Mucosa of stomach (tissue), 1 donor: Measurements from ENCODE around the gene RSPH1.

ENCODE experiments used
- H3K27me3 ChIP-seq: one replicate; pipeline ENCODE4 v1.7.0; 2013; ENCODE audit warnings: mild to moderate bottlenecking, low read length; ENCODE audit not compliant: control insufficient read depth, insufficient read depth
- H3K36me3 ChIP-seq: one replicate; pipeline ENCODE4 v1.7.0; 2013; ENCODE audit warnings: low read length; ENCODE audit not compliant: control insufficient read depth, insufficient read depth
- H3K4me1 ChIP-seq: one replicate; pipeline ENCODE4 v1.7.0; 2013; ENCODE audit warnings: mild to moderate bottlenecking, low read length; ENCODE audit not compliant: control insufficient read depth, insufficient read depth
- H3K4me3 ChIP-seq: one replicate; pipeline ENCODE4 v1.7.0; 2013; ENCODE audit warnings: low read length
- H3K9ac ChIP-seq: one replicate; pipeline ENCODE4 v1.7.0; 2013; ENCODE audit warnings: mild to moderate bottlenecking, low read length, moderate library complexity
- H3K9me3 ChIP-seq: one replicate; pipeline ENCODE4 v1.7.0; 2013; ENCODE audit warnings: mild to moderate bottlenecking, low read length, moderate library complexity; ENCODE audit not compliant: control insufficient read depth
- donor health status: Pancreatic carcinoma.

Gene RSPH1

GRCh38 chr21:42443876-42444744 is 51.9 kb downstream of the RSPH1 start:
- Histone ChIP-seq H3K9me3 (no peaks in the 10 kb centered on the region), H3K9ac (no peak overlapping the region), H3K27me3 (no peaks in the 10 kb centered on the region), H3K36me3 (no peaks in the 10 kb centered on the region), H3K4me3 (no peak overlapping the region), H3K4me1 (no peaks in the 10 kb centered on the region)

DNA sequence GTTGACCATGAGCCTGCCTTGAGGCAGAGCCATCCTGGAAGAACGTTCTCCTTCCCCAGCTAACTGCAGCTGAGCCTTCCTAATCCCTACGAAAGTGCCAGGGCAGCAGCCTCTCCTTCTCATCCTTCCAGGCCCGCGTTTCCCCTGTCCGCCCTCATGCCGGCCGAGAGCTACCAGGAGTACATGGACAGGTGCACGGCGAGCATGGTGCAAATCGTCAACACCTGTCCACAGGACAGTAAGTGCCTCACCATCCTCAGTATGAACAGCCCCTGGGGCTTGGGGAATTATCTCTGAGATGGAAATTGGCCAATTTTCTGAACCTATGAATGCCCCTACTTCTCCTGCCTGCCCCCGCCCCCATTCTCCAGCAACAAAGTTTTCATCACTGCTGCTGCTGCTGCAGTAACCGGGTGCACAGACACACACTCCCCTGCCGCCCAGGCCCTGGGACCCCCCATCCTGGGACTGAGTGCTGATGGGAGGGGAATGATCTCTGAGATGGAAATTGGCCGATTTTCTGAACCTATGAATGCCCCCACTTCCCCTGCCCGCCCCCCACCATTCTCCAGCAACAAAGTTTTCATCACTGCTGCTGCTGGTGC is 52.7 kb downstream of the RSPH1 start:
- Histone ChIP-seq H3K9me3 (no peaks in the 10 kb centered on the region), H3K9ac (no peak overlapping the region), H3K27me3 (no peaks in the 10 kb centered on the region), H3K4me1 (no peaks in the 10 kb centered on the region), H3K4me3 (no peak overlapping the region), H3K36me3 (no peaks in the 10 kb centered on the region)

DNA sequence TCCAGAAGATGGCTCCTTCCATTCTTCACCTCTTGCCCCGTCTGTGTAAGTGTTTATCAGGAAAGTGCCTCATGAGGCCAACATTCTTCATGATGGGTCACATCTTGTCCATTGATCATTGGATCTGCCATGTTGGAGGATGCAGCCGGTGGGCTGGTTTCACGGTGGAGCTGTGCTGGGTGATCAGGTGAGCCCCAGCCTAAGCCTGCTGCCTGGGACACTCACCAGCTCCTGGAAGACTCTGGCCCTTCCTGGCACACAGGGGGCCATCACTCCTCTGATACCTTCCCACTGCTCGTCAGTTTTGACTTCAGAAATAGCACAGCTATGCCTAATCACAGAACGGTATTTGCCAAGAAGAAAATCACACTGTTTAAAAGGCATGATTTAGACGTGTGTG is 54.1 kb downstream of the RSPH1 start:
- H3K9me3 ChIP-seq: no peaks in the 10 kb centered on the region
- H3K4me3 ChIP-seq: no peak overlapping the region
- no peak overlapping the region for H3K9ac ChIP-seq
- H3K36me3 ChIP-seq: no peaks in the 10 kb centered on the region
- H3K4me1 ChIP-seq: no peaks in the 10 kb centered on the region
- no peaks in the 10 kb centered on the region for H3K27me3 ChIP-seq

DNA sequence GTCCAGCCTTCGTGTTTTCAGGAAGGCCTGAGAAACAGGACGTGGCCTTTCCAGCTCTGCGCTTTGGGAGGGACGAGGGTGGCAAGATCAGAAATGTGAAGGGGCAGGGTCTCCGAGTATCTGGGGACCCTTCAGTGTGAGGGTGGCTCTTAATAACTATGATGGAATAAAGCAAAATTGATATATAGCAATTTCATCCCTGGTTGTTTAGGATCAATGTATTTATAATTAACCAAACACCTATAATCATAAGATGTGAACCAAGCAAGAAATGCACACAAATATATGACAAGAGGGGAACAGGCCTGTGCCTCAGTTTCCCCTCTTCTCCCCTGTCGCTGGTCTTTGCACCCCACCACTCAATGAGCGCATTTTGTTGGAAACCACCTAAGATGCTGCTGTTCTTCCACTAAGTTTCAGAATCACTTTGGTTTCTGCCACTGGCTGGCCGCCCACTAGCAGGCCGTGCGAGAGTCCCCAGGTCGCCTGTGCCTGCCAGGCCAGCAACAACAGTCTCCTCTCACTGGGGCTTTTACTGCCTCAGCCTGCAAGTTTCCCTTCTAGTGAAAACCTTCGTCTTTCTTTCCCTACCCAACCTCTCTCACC is 55.7 kb downstream of the RSPH1 start:
- Histone ChIP-seq H3K4me1 (peaks cover under 1% of the 10 kb centered on the region), H3K36me3 (no peaks in the 10 kb centered on the region), H3K4me3 (no peak overlapping the region), H3K27me3 (no peaks in the 10 kb centered on the region), H3K9me3 (no peaks in the 10 kb centered on the region), H3K9ac (no peak overlapping the region)

GRCh38 chr21:42439284-42440186 is 56.5 kb downstream of the RSPH1 start:
- no peaks in the 10 kb centered on the region for H3K9me3 ChIP-seq
- H3K4me3 ChIP-seq: no peak overlapping the region
- no peak overlapping the region for H3K9ac ChIP-seq
- H3K27me3 ChIP-seq: no peaks in the 10 kb centered on the region
- no peaks in the 10 kb centered on the region for H3K36me3 ChIP-seq
- peaks cover 8% of the 10 kb centered on the region for H3K4me1 ChIP-seq

GRCh38 chr21:42438316-42439205 is 57.5 kb downstream of the RSPH1 start:
- no peaks in the 10 kb centered on the region for H3K9me3 ChIP-seq
- peaks cover 18% of the 10 kb centered on the region for H3K4me1 ChIP-seq
- no peak overlapping the region for H3K4me3 ChIP-seq
- no peak overlapping the region for H3K9ac ChIP-seq
- no peaks in the 10 kb centered on the region for H3K27me3 ChIP-seq
- H3K36me3 ChIP-seq: no peaks in the 10 kb centered on the region

- no peaks in the 10 kb centered on the region for H3K27me3 ChIP-seq
- H3K4me3 ChIP-seq: no peak overlapping the region
- H3K4me1 ChIP-seq: peaks cover 23% of the 10 kb centered on the region
- no peaks in the 10 kb centered on the region for H3K9me3 ChIP-seq
- no peak overlapping the region for H3K9ac ChIP-seq
- H3K36me3 ChIP-seq: no peaks in the 10 kb centered on the region
Observed at GRCh38 chr21:42437786-42438185, 58.2 kb downstream of the RSPH1 start.

- Histone ChIP-seq H3K27me3 (no peaks in the 10 kb centered on the region), H3K9me3 (no peaks in the 10 kb centered on the region), H3K9ac (no peak overlapping the region), H3K36me3 (no peaks in the 10 kb centered on the region), H3K4me3 (no peak overlapping the region), H3K4me1 (peaks cover 23% of the 10 kb centered on the region)
Observed at GRCh38 chr21:42436914-42437313, 59.1 kb downstream of the RSPH1 start.

DNA sequence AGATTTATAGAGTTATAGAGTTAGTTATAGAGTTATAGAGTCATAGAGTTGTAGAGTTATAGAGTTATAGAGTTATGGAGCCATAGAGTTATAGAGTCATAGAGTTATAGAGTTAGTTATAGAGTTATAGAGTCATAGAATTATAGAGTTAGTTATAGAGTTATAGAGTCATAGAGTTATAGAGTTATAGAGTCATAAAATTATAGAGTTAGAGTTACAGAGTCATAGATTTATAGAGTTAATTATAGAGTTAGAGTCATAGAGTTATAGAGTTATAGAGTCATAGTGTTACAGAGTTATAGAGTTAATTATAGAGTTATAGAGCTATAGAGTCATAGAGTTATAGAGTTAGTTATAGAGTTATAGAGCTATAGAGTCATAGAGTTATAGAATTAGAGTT is 60.2 kb downstream of the RSPH1 start:
- H3K4me3 ChIP-seq: no peak overlapping the region
- H3K36me3 ChIP-seq: no peaks in the 10 kb centered on the region
- no peaks in the 10 kb centered on the region for H3K9me3 ChIP-seq
- peaks cover 23% of the 10 kb centered on the region for H3K4me1 ChIP-seq
- no peaks in the 10 kb centered on the region for H3K27me3 ChIP-seq
- no peak overlapping the region for H3K9ac ChIP-seq

DNA sequence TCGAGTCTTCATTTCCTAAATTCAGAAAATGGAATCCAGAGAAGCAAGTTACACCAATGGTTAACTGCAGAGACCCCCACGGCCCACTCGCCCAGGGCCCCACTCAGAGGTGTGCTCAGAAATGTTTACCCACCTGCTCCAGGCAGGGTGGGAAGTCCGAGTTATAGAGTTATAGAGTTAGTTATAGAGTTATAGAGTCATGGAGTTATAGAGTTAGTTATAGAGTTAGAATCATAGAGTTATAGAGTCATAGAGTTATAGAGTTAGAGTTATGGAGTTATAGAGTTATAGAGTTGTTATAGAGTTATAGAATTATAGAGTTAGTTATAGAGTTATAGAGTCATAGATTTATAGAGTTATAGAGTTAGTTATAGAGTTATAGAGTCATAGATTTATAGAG is 60.6 kb downstream of the RSPH1 start:
- no peak overlapping the region for H3K4me3 ChIP-seq
- H3K4me1 ChIP-seq: peaks cover 23% of the 10 kb centered on the region
- H3K9ac ChIP-seq: no peak overlapping the region
- H3K27me3 ChIP-seq: no peaks in the 10 kb centered on the region
- H3K36me3 ChIP-seq: no peaks in the 10 kb centered on the region
- no peaks in the 10 kb centered on the region for H3K9me3 ChIP-seq

- no peaks in the 10 kb centered on the region for H3K36me3 ChIP-seq
- no peaks in the 10 kb centered on the region for H3K9me3 ChIP-seq
- H3K4me1 ChIP-seq: peaks cover 23% of the 10 kb centered on the region
- H3K27me3 ChIP-seq: no peaks in the 10 kb centered on the region
- H3K9ac ChIP-seq: no peak overlapping the region
- no peak overlapping the region for H3K4me3 ChIP-seq
Observed at GRCh38 chr21:42434884-42435283, 61.1 kb downstream of the RSPH1 start.
